ENCODE data around the gene SOX6.

The SOX6 gene

DNA sequence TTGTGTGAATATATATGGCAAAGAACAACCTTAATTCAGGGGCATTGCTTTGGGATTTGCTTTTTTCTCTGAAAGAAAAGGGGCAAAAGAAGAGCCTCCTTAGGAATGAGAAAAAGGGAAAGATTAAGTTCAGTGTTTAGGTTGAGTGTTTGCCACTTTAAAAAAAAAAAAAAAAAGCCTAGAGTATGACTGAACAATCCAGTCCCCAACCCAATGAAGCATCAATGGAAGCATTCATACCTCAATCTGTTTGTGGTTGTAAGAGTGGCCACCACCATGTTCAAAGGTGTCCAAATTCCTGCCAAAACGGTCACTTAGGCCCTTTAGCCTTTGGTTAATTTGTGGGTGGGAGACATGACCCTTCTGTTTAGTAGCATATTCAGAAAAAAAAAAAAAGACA, 260.6 kb downstream of the SOX6 start:
- ChIA-PET POLR2A (no interaction called here), CTCF (interaction anchor here (1.4 kb wide), 1 partner anchor 9 kb away, joined by 4 read pairs; no protein-coding TSS in a partner anchor)
- Histone ChIP-seq H3K36me3 (ENCODE audit: control insufficient read depth in 4 of 4, insufficient read depth in 4 of 4, low read length in 3 of 4) (no peaks in the 10 kb centered on the region), H3K4me1 (ENCODE audit: control extremely low read depth in 1 of 4, control insufficient read depth in 4 of 4, insufficient read depth in 4 of 4, low read length in 3 of 4) (no peaks in the 10 kb centered on the region), H3K27ac (ENCODE audit: insufficient read depth in 1 of 2, low read depth in 1 of 2, low read length in 2 of 2, poor library complexity in 1 of 2, severe bottlenecking in 2 of 2) (no peak overlapping the region), H3K27me3 (replicated peaks in 2 of 5; ENCODE audit: control insufficient read depth in 4 of 5, insufficient read depth in 5 of 5, low read length in 4 of 5) (no peaks in the 10 kb centered on the region), H3K4me3 (ENCODE audit: control insufficient read depth in 1 of 7, extremely low read depth in 1 of 7, insufficient read depth in 4 of 7, low read depth in 2 of 7, low read length in 6 of 7) (no peak overlapping the region), H3K9me3 (ENCODE audit: control extremely low read depth in 1 of 5, control insufficient read depth in 4 of 5, insufficient read depth in 2 of 5, low read depth in 1 of 5, low read length in 4 of 5) (no peaks in the 10 kb centered on the region)
- DNase-seq: no peak
- WGBS (ENCODE audit: insufficient coverage): no CpG with 5 or more reads among the region's 1 CpG

GRCh38 chr11:16093889-16094653, 262.3 kb downstream of the SOX6 start:
- no CpG with 5 or more reads among the region's 3 CpGs for WGBS (ENCODE audit: insufficient coverage)
- Histone ChIP-seq H3K36me3 (ENCODE audit: control insufficient read depth in 4 of 4, insufficient read depth in 4 of 4, low read length in 3 of 4) (no peaks in the 10 kb centered on the region), H3K27ac (ENCODE audit: insufficient read depth in 1 of 2, low read depth in 1 of 2, low read length in 2 of 2, poor library complexity in 1 of 2, severe bottlenecking in 2 of 2) (no peak overlapping the region), H3K27me3 (replicated peaks in 2 of 5; ENCODE audit: control insufficient read depth in 4 of 5, insufficient read depth in 5 of 5, low read length in 4 of 5) (no peaks in the 10 kb centered on the region), H3K9me3 (ENCODE audit: control extremely low read depth in 1 of 5, control insufficient read depth in 4 of 5, insufficient read depth in 2 of 5, low read depth in 1 of 5, low read length in 4 of 5) (no peaks in the 10 kb centered on the region), H3K4me3 (ENCODE audit: control insufficient read depth in 1 of 7, extremely low read depth in 1 of 7, insufficient read depth in 4 of 7, low read depth in 2 of 7, low read length in 6 of 7) (no peak overlapping the region), H3K4me1 (ENCODE audit: control extremely low read depth in 1 of 4, control insufficient read depth in 4 of 4, insufficient read depth in 4 of 4, low read length in 3 of 4) (no peaks in the 10 kb centered on the region)
- ChIA-PET POLR2A (no interaction called here), CTCF (interaction anchor here (1.3 kb wide), 1 partner anchor 8 kb away, joined by 4 read pairs; no protein-coding TSS in a partner anchor)
- no peak for DNase-seq

DNA sequence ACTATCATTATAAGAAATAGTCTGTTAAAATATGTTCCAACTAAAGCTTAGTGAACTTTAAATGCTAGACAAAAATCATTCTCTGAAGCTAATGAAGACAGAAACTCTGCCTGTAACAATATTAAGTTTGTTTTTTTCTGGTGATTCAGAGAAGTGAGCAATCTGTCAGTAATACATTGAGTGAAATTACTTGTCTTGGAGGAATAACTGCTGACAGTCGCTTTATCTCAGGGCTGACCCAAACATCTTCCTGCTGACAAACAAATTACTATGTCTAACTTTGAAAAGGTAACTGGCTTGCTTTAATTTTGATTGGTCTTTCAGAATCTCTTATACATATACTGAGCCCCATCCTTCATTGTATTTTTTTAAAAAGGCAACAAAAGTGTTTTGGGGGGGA, 264.5 kb downstream of the SOX6 start:
- H3K4me1 ChIP-seq (ENCODE audit: control extremely low read depth in 1 of 4, control insufficient read depth in 4 of 4, insufficient read depth in 4 of 4, low read length in 3 of 4): no peaks in the 10 kb centered on the region
- H3K27me3 ChIP-seq (replicated peaks in 2 of 5; ENCODE audit: control insufficient read depth in 4 of 5, insufficient read depth in 5 of 5, low read length in 4 of 5): no peaks in the 10 kb centered on the region
- no CpG with 5 or more reads among the region's 1 CpG for WGBS (ENCODE audit: insufficient coverage)
- no peak for DNase-seq
- ChIA-PET CTCF (no interaction called here), POLR2A (no interaction called here)
- H3K27ac ChIP-seq (ENCODE audit: insufficient read depth in 1 of 2, low read depth in 1 of 2, low read length in 2 of 2, poor library complexity in 1 of 2, severe bottlenecking in 2 of 2): no peak overlapping the region
- no peaks in the 10 kb centered on the region for H3K9me3 ChIP-seq (ENCODE audit: control extremely low read depth in 1 of 5, control insufficient read depth in 4 of 5, insufficient read depth in 2 of 5, low read depth in 1 of 5, low read length in 4 of 5)
- H3K4me3 ChIP-seq (ENCODE audit: control insufficient read depth in 1 of 7, extremely low read depth in 1 of 7, insufficient read depth in 4 of 7, low read depth in 2 of 7, low read length in 6 of 7): no peak overlapping the region
- no peaks in the 10 kb centered on the region for H3K36me3 ChIP-seq (ENCODE audit: control insufficient read depth in 4 of 4, insufficient read depth in 4 of 4, low read length in 3 of 4)

DNA sequence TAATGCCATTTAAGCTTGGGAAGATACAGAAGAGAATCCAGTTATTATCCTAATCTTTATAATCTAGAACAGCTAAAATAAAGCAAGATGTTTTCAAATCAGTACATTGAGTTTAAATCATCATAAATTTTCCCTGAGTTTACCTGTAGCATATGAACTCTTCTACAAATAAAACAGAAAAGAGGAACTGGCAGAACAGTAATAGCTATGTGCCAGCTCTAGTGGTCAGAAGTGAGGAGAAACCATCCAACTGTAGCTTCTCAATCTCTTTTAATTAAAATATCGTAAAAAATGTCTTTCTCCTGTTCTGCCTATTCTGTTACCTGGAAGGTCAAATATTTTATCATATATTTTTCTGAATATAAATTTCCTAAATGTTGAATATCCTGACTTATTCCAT, 266.9 kb downstream of the SOX6 start:
- POLR2A ChIA-PET: no interaction called here
- CTCF ChIA-PET: no interaction called here
- no peaks in the 10 kb centered on the region for H3K9me3 ChIP-seq (ENCODE audit: control extremely low read depth in 1 of 5, control insufficient read depth in 4 of 5, insufficient read depth in 2 of 5, low read depth in 1 of 5, low read length in 4 of 5)
- no peaks in the 10 kb centered on the region for H3K27me3 ChIP-seq (replicated peaks in 2 of 5; ENCODE audit: control insufficient read depth in 4 of 5, insufficient read depth in 5 of 5, low read length in 4 of 5)
- H3K4me3 ChIP-seq (ENCODE audit: control insufficient read depth in 1 of 7, extremely low read depth in 1 of 7, insufficient read depth in 4 of 7, low read depth in 2 of 7, low read length in 6 of 7): no peak overlapping the region
- no peaks in the 10 kb centered on the region for H3K4me1 ChIP-seq (ENCODE audit: control extremely low read depth in 1 of 4, control insufficient read depth in 4 of 4, insufficient read depth in 4 of 4, low read length in 3 of 4)
- no CpG with 5 or more reads among the region's 1 CpG for WGBS (ENCODE audit: insufficient coverage)
- peak in 1 of 3 donors; percentile 0 for DNase-seq
- H3K27ac ChIP-seq (ENCODE audit: insufficient read depth in 1 of 2, low read depth in 1 of 2, low read length in 2 of 2, poor library complexity in 1 of 2, severe bottlenecking in 2 of 2): no peak overlapping the region
- no peaks in the 10 kb centered on the region for H3K36me3 ChIP-seq (ENCODE audit: control insufficient read depth in 4 of 4, insufficient read depth in 4 of 4, low read length in 3 of 4)

DNA sequence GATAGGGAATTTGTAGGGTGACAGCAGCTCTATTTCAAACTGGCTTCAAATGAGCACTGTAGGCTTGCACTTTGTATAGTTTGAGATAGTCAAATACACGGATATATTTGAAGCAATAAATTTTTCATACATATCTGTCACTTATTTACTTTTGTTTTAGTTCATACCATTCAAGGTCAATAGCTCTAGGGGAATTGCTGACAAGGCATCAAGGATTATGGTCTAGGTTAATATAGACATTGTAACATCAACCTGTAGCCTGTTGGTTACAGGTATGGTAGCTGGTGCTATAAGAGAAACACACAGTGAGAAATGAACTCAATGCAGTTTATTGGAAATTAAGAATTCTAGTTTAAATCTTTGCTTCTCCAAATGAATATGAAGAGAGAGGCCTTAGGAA, 267.6 kb downstream of the SOX6 start:
- DNase-seq: no peak
- H3K4me3 ChIP-seq (ENCODE audit: control insufficient read depth in 1 of 7, extremely low read depth in 1 of 7, insufficient read depth in 4 of 7, low read depth in 2 of 7, low read length in 6 of 7): no peak overlapping the region
- H3K9me3 ChIP-seq (ENCODE audit: control extremely low read depth in 1 of 5, control insufficient read depth in 4 of 5, insufficient read depth in 2 of 5, low read depth in 1 of 5, low read length in 4 of 5): no peaks in the 10 kb centered on the region
- WGBS (ENCODE audit: insufficient coverage): no CpG with 5 or more reads among the region's 1 CpG
- POLR2A ChIA-PET: no interaction called here
- H3K27ac ChIP-seq (ENCODE audit: insufficient read depth in 1 of 2, low read depth in 1 of 2, low read length in 2 of 2, poor library complexity in 1 of 2, severe bottlenecking in 2 of 2): no peak overlapping the region
- no peaks in the 10 kb centered on the region for H3K36me3 ChIP-seq (ENCODE audit: control insufficient read depth in 4 of 4, insufficient read depth in 4 of 4, low read length in 3 of 4)
- no peaks in the 10 kb centered on the region for H3K27me3 ChIP-seq (replicated peaks in 2 of 5; ENCODE audit: control insufficient read depth in 4 of 5, insufficient read depth in 5 of 5, low read length in 4 of 5)
- no peaks in the 10 kb centered on the region for H3K4me1 ChIP-seq (ENCODE audit: control extremely low read depth in 1 of 4, control insufficient read depth in 4 of 4, insufficient read depth in 4 of 4, low read length in 3 of 4)
- CTCF ChIA-PET: no interaction called here

- WGBS (ENCODE audit: insufficient coverage): no CpG with 5 or more reads among the region's 2 CpGs
- no peak overlapping the region for H3K27ac ChIP-seq (ENCODE audit: insufficient read depth in 1 of 2, low read depth in 1 of 2, low read length in 2 of 2, poor library complexity in 1 of 2, severe bottlenecking in 2 of 2)
- no peaks in the 10 kb centered on the region for H3K36me3 ChIP-seq (ENCODE audit: control insufficient read depth in 4 of 4, insufficient read depth in 4 of 4, low read length in 3 of 4)
- no peak overlapping the region for H3K4me3 ChIP-seq (ENCODE audit: control insufficient read depth in 1 of 7, extremely low read depth in 1 of 7, insufficient read depth in 4 of 7, low read depth in 2 of 7, low read length in 6 of 7)
- CTCF ChIA-PET: no interaction called here
- no peaks in the 10 kb centered on the region for H3K4me1 ChIP-seq (ENCODE audit: control extremely low read depth in 1 of 4, control insufficient read depth in 4 of 4, insufficient read depth in 4 of 4, low read length in 3 of 4)
- H3K9me3 ChIP-seq (ENCODE audit: control extremely low read depth in 1 of 5, control insufficient read depth in 4 of 5, insufficient read depth in 2 of 5, low read depth in 1 of 5, low read length in 4 of 5): no peaks in the 10 kb centered on the region
- POLR2A ChIA-PET: no interaction called here
- DNase-seq: no peak
- no peaks in the 10 kb centered on the region for H3K27me3 ChIP-seq (replicated peaks in 2 of 5; ENCODE audit: control insufficient read depth in 4 of 5, insufficient read depth in 5 of 5, low read length in 4 of 5)
These were observed 268.5 kb downstream of the SOX6 start for GRCh38 chr11:16087886-16088285.

GRCh38 chr11:16086229-16086819, 270.0 kb downstream of the SOX6 start:
- POLR2A ChIA-PET: no interaction called here
- DNase-seq: no peak
- 98% methylated on average over 5 of the region's 7 CpGs for WGBS (ENCODE audit: insufficient coverage)
- no peaks in the 10 kb centered on the region for H3K36me3 ChIP-seq (ENCODE audit: control insufficient read depth in 4 of 4, insufficient read depth in 4 of 4, low read length in 3 of 4)
- H3K4me3 ChIP-seq (ENCODE audit: control insufficient read depth in 1 of 7, extremely low read depth in 1 of 7, insufficient read depth in 4 of 7, low read depth in 2 of 7, low read length in 6 of 7): no peak overlapping the region
- no peaks in the 10 kb centered on the region for H3K9me3 ChIP-seq (ENCODE audit: control extremely low read depth in 1 of 5, control insufficient read depth in 4 of 5, insufficient read depth in 2 of 5, low read depth in 1 of 5, low read length in 4 of 5)
- no peaks in the 10 kb centered on the region for H3K4me1 ChIP-seq (ENCODE audit: control extremely low read depth in 1 of 4, control insufficient read depth in 4 of 4, insufficient read depth in 4 of 4, low read length in 3 of 4)
- CTCF ChIA-PET: interaction anchor here (1.0 to 1.6 kb wide), 2 partner anchors 9 to 10 kb away, joined by 4 read pairs; no protein-coding TSS in a partner anchor
- no peak overlapping the region for H3K27ac ChIP-seq (ENCODE audit: insufficient read depth in 1 of 2, low read depth in 1 of 2, low read length in 2 of 2, poor library complexity in 1 of 2, severe bottlenecking in 2 of 2)
- H3K27me3 ChIP-seq (replicated peaks in 2 of 5; ENCODE audit: control insufficient read depth in 4 of 5, insufficient read depth in 5 of 5, low read length in 4 of 5): no peaks in the 10 kb centered on the region
